WTC11 (cell line): ENCODE measurements around the gene SLITRK5. TPM values are rescaled to one million over a fixed set of nuclear protein-coding genes. Genes with fewer than 3 reads are reported as not detected.

ENCODE experiments used
- ATAC-seq: fragments of 200-7000 bp; cut with Tn5 transposase; 2 replicates; pipeline ENCODE4 v1.10.0; 2021; ENCODE audit warnings: mild to moderate bottlenecking, moderate library complexity
- CTCF ChIA-PET: fragments of 300-600 bp; sonication (Branson Sonifier 250); formaldehyde crosslinking; loops from one replicate; lab custom pipeline; 2021; ENCODE audit warnings: antibody characterized with exemption; lab: Charles Lee
- POLR2A ChIA-PET: fragments of 350-600 bp; sonication (Branson Sonifier 250); formaldehyde crosslinking; loops from one replicate; lab custom pipeline; 2021; ENCODE audit warnings: antibody characterized with exemption; lab: Charles Lee
- DNase-seq: peaks from one replicate; pipeline ENCODE4 v3.0.0; 2021; ENCODE audit warnings: low spot score
- H3K27ac Mint-ChIP-seq: 2 replicates; pipeline ENCODE4 v1.8.0; 2021; ENCODE audit warnings: mixed read lengths
- H3K27me3 Mint-ChIP-seq: 2 replicates; pipeline ENCODE4 v1.8.0; 2021; ENCODE audit warnings: low read depth, mild to moderate bottlenecking, moderate library complexity, mixed read lengths
- H3K36me3 Mint-ChIP-seq: 2 replicates; pipeline ENCODE4 v1.8.0; 2021; ENCODE audit warnings: mixed read lengths
- H3K4me1 Mint-ChIP-seq: 2 replicates; pipeline ENCODE4 v1.8.0; 2022; ENCODE audit warnings: mixed read lengths
- H3K4me3 Mint-ChIP-seq: 2 replicates; pipeline ENCODE4 v1.8.0; 2021; ENCODE audit warnings: mild to moderate bottlenecking, moderate library complexity, mixed read lengths
- H3K9me3 Mint-ChIP-seq: 2 replicates; pipeline ENCODE4 v1.8.0; 2021; ENCODE audit warnings: mixed read lengths
- ATF1 ChIP-seq: sonication (generic); formaldehyde crosslinking; IDR thresholded peaks from 2 replicates; pipeline ENCODE4 v1.8.1; 2023; ENCODE audit warnings: mild to moderate bottlenecking, moderate library complexity, missing genetic modification reagents
- ATF3 ChIP-seq: sonication (generic); formaldehyde crosslinking; conservative IDR thresholded peaks from 2 replicates; pipeline ENCODE4 v1.8.1; 2022; ENCODE audit warnings: mild to moderate bottlenecking, missing genetic modification reagents
- CDX4 ChIP-seq: fragments of 250-450 bp; sonication (Bioruptor Pico); IDR thresholded peaks from 2 replicates; pipeline ENCODE4 v1.9.0; 2021; ENCODE audit warnings: moderate library complexity, mild to moderate bottlenecking, inconsistent platforms, borderline replicate concordance
- CTCF ChIP-seq: fragments of 200-600 bp; IDR thresholded peaks from 2 replicates; pipeline ENCODE4 v1.8.0; 2022; ENCODE audit warnings: antibody characterized with exemption
- ERG ChIP-seq: fragments of 250-450 bp; sonication (Bioruptor Pico); IDR thresholded peaks from 2 replicates; pipeline ENCODE4 v1.8.0; 2021; ENCODE audit warnings: mild to moderate bottlenecking
- GRHL2 ChIP-seq: fragments of 250-450 bp; sonication (Bioruptor Pico); IDR thresholded peaks from 2 replicates; pipeline ENCODE4 v1.8.0; 2022; ENCODE audit warnings: mild to moderate bottlenecking, moderate library complexity; ENCODE audit not compliant: insufficient replicate concordance, severe bottlenecking
- IRF2 ChIP-seq: sonication (generic); formaldehyde crosslinking; IDR thresholded peaks from 2 replicates; pipeline ENCODE4 v1.8.0; 2022; ENCODE audit warnings: low read depth, missing genetic modification reagents, borderline replicate concordance
- JAZF1 ChIP-seq: fragments of 250-450 bp; sonication (Bioruptor Pico); IDR thresholded peaks from 2 replicates; pipeline ENCODE4 v1.9.0; 2021; ENCODE audit warnings: moderate library complexity, mild to moderate bottlenecking, inconsistent platforms
- JUN ChIP-seq: sonication (generic); formaldehyde crosslinking; IDR thresholded peaks from 2 replicates; pipeline ENCODE4 v1.8.0; 2023; ENCODE audit warnings: mild to moderate bottlenecking, missing genetic modification reagents
- KAT7 ChIP-seq: sonication (generic); formaldehyde crosslinking; IDR thresholded peaks from 2 replicates; pipeline ENCODE4 v1.8.1; 2023; ENCODE audit warnings: missing genetic modification reagents, mild to moderate bottlenecking, borderline replicate concordance
- NR3C1 ChIP-seq: sonication (generic); formaldehyde crosslinking; conservative IDR thresholded peaks from 2 replicates; pipeline ENCODE4 v1.8.1; 2023; ENCODE audit warnings: low read depth, mild to moderate bottlenecking, missing genetic modification reagents
- STAT6 ChIP-seq: sonication (generic); formaldehyde crosslinking; conservative IDR thresholded peaks from 2 replicates; pipeline ENCODE4 v1.8.1; 2023; ENCODE audit warnings: mild to moderate bottlenecking, low read depth, missing genetic modification reagents, moderate library complexity
- TCF7 ChIP-seq: sonication (generic); formaldehyde crosslinking; IDR thresholded peaks from 2 replicates; pipeline ENCODE4 v1.8.0; 2022; ENCODE audit warnings: mild to moderate bottlenecking, low read depth, missing genetic modification reagents, moderate library complexity
- TEAD1 ChIP-seq: sonication (generic); formaldehyde crosslinking; IDR thresholded peaks from 2 replicates; pipeline ENCODE4 v1.8.0; 2022; ENCODE audit warnings: mild to moderate bottlenecking, missing genetic modification reagents
- TP53 ChIP-seq: sonication (generic); formaldehyde crosslinking; IDR thresholded peaks from 2 replicates; pipeline ENCODE4 v1.8.1; 2023; ENCODE audit warnings: mild to moderate bottlenecking, missing genetic modification reagents
- ZNF121 ChIP-seq: sonication (generic); formaldehyde crosslinking; IDR thresholded peaks from 2 replicates; pipeline ENCODE4 v1.8.0; 2023; ENCODE audit warnings: missing genetic modification reagents
- ZNF232 ChIP-seq: sonication (generic); formaldehyde crosslinking; IDR thresholded peaks from 2 replicates; pipeline ENCODE4 v1.8.0; 2022; ENCODE audit warnings: mild to moderate bottlenecking, missing genetic modification reagents
- ZNF263 ChIP-seq: sonication (generic); formaldehyde crosslinking; IDR thresholded peaks from 2 replicates; pipeline ENCODE4 v1.8.1; 2022; ENCODE audit warnings: low read depth, mild to moderate bottlenecking, moderate library complexity, missing genetic modification reagents
- ZNF396 ChIP-seq: fragments of 250-450 bp; sonication (Bioruptor Pico); IDR thresholded peaks from 2 replicates; pipeline ENCODE4 v1.8.0; 2021; ENCODE audit warnings: mild to moderate bottlenecking, moderate library complexity, borderline replicate concordance
- ZNF423 ChIP-seq: fragments of 250-450 bp; sonication (Bioruptor Pico); IDR thresholded peaks from 2 replicates; pipeline ENCODE4 v2.1.2; 2022; ENCODE audit warnings: mild to moderate bottlenecking, moderate library complexity
- ZNF532 ChIP-seq: fragments of 250-450 bp; sonication (Bioruptor Pico); IDR thresholded peaks from 2 replicates; pipeline ENCODE4 v1.9.0; 2021; ENCODE audit warnings: mild to moderate bottlenecking, borderline replicate concordance
- ZNF671 ChIP-seq: fragments of 250-450 bp; sonication (Bioruptor Pico); IDR thresholded peaks from 2 replicates; pipeline ENCODE4 v1.8.0; 2021; ENCODE audit warnings: mild to moderate bottlenecking
- total RNA-seq: library from RNA; stranded (reverse); gene quantifications from 3 replicates; pipeline ENCODE4 v1.2.3, GENCODE V29; 2021
- TF ChIP-seq, protein P1 (sequence below): sonication (generic); formaldehyde crosslinking; IDR thresholded peaks from 2 replicates; pipeline ENCODE4 v1.8.0; 2022; ENCODE audit warnings: mild to moderate bottlenecking, missing genetic modification reagents
- TF ChIP-seq, protein P2 (sequence below): sonication (generic); formaldehyde crosslinking; IDR thresholded peaks from 2 replicates; pipeline ENCODE4 v1.8.0; 2022; ENCODE audit warnings: mild to moderate bottlenecking, missing genetic modification reagents

SLITRK5 gene
- total RNA-seq, 1 experiment from 2014 or later = 3.7 TPM

DNA sequence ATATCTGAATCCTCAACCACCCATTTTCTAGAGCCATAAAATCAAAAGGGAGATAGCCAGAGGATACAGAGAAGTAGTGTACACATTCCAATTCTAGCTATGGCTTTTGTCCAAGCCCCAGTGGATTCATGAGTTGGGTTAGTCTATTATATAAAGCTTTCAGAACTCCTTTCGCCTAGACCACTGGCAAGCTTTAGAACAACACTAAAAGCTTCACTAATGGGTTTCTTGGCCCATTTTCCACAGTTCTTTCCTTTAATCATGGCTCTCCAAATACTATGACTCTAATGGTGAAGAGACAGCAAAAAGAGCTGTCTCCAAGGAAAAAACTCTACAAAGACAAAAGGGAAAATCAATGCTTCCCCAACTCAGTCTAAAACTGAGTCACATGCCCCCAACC is 48.2 kb upstream of the SLITRK5 start:
- ChIA-PET POLR2A (no interaction called here), CTCF (no interaction called here)
- Mint-ChIP-seq H3K27me3 (no peaks in the 10 kb centered on the region), H3K9me3 (no peaks in the 10 kb centered on the region), H3K27ac (no peak overlapping the region), H3K4me1 (no peaks in the 10 kb centered on the region), H3K4me3 (no peak overlapping the region), H3K36me3 (no peaks in the 10 kb centered on the region)
- no peak for DNase-seq
- no peak for ATAC-seq
- TF ChIP-seq ATF1 (no peak), ZNF423 (CRISPR knock-in tag) (no peak), GRHL2 (CRISPR knock-in tag) (no peak), JAZF1 (CRISPR knock-in tag) (no peak), CTCF (no peak), ZNF532 (CRISPR knock-in tag) (no peak), ZNF671 (CRISPR knock-in tag) (no peak), IRF2 (no peak), JUN (CRISPR knock-in tag) (no peak), ZNF121 (no peak), NR3C1 (CRISPR knock-in tag) (no peak), TP53 (CRISPR knock-in tag) (no peak), ZNF232 (CRISPR knock-in tag) (no peak), KAT7 (no peak)
- TF ChIP-seq, protein P1, sequence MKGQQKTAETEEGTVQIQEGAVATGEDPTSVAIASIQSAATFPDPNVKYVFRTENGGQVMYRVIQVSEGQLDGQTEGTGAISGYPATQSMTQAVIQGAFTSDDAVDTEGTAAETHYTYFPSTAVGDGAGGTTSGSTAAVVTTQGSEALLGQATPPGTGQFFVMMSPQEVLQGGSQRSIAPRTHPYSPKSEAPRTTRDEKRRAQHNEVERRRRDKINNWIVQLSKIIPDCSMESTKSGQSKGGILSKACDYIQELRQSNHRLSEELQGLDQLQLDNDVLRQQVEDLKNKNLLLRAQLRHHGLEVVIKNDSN = no peak

GRCh38 chr13:87656306-87656705 is 14.9 kb upstream of the SLITRK5 start:
- CTCF ChIA-PET = interaction anchor here (0.9 kb wide), 1 partner anchor 15 kb away, joined by 3 read pairs; the partner anchor contains the start of gene SLITRK5
- Mint-ChIP-seq H3K4me1 (peaks cover 12% of the 10 kb centered on the region), H3K9me3 (no peaks in the 10 kb centered on the region), H3K4me3 (no peak overlapping the region), H3K36me3 (no peaks in the 10 kb centered on the region), H3K27ac (no peak overlapping the region), H3K27me3 (no peaks in the 10 kb centered on the region)
- DNase-seq = no peak
- ATAC-seq = no peak
- POLR2A ChIA-PET = no interaction called here
- TF ChIP-seq CDX4 (CRISPR knock-in tag) (no peak), ATF3 (no peak), ZNF263 (CRISPR knock-in tag) (no peak), TCF7 (no peak), ATF1 (no peak), ERG (CRISPR knock-in tag) (no peak), ZNF396 (CRISPR knock-in tag) (no peak), STAT6 (CRISPR knock-in tag) (no peak), TEAD1 (no peak), TP53 (CRISPR knock-in tag) (no peak), KAT7 (no peak)
- TF ChIP-seq, protein P2, sequence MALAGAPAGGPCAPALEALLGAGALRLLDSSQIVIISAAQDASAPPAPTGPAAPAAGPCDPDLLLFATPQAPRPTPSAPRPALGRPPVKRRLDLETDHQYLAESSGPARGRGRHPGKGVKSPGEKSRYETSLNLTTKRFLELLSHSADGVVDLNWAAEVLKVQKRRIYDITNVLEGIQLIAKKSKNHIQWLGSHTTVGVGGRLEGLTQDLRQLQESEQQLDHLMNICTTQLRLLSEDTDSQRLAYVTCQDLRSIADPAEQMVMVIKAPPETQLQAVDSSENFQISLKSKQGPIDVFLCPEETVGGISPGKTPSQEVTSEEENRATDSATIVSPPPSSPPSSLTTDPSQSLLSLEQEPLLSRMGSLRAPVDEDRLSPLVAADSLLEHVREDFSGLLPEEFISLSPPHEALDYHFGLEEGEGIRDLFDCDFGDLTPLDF (CRISPR knock-in tag) = no peak
